Gastrocnemius medialis (tissue), 4 donors: Measurements from ENCODE around the gene COLGALT1.

Experiments
- POLR2A ChIP-seq, 2 donors: fragments of 450-650 bp; IDR thresholded peaks; one replicate each; pipeline ENCODE4 v1.6.1; 2017; ENCODE audit warnings: antibody characterized with exemption in 2 of 2, mild to moderate bottlenecking in 2 of 2, moderate library complexity in 2 of 2
- TF ChIP-seq, protein P1 (sequence below), 5 experiments: fragments of 450-650 bp in 3 of 5; fragments of 200-600 bp in 2 of 5; sonication (generic) in 2 of 5; IDR thresholded peaks in 4 of 5; conservative IDR thresholded peaks in 1 of 5; 1 replicate in 4 of 5; 2 replicates in 1 of 5; pipeline ENCODE4 v1.5.1; 2016 to 2019; ENCODE audit warnings: antibody characterized with exemption in 5 of 5, mild to moderate bottlenecking in 3 of 5, moderate library complexity in 3 of 5

GRCh38 chr19:17629760-17630159 lies 74.3 kb downstream of the COLGALT1 start:
- TF ChIP-seq POLR2A (IDR thresholded peaks at IDR 0.05), result no peak
- TF ChIP-seq, protein P1, sequence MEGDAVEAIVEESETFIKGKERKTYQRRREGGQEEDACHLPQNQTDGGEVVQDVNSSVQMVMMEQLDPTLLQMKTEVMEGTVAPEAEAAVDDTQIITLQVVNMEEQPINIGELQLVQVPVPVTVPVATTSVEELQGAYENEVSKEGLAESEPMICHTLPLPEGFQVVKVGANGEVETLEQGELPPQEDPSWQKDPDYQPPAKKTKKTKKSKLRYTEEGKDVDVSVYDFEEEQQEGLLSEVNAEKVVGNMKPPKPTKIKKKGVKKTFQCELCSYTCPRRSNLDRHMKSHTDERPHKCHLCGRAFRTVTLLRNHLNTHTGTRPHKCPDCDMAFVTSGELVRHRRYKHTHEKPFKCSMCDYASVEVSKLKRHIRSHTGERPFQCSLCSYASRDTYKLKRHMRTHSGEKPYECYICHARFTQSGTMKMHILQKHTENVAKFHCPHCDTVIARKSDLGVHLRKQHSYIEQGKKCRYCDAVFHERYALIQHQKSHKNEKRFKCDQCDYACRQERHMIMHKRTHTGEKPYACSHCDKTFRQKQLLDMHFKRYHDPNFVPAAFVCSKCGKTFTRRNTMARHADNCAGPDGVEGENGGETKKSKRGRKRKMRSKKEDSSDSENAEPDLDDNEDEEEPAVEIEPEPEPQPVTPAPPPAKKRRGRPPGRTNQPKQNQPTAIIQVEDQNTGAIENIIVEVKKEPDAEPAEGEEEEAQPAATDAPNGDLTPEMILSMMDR (IDR thresholded peaks at IDR 0.05 in 4 of 5, conservative IDR thresholded peaks at IDR 0.05 in 1 of 5), result no peak
